HepG2 (cell line): Measurements from ENCODE around the gene MSI2. TPM values are rescaled to one million over a fixed set of nuclear protein-coding genes. Genes with fewer than 3 reads are reported as not detected.

Experiments used
- ATAC-seq: fragments of 200-7000 bp; cut with Tn5 transposase; 3 replicates; pipeline ENCODE4 v1.9.1; 2020; ENCODE audit warnings: mild to moderate bottlenecking, moderate library complexity
- BruUV-seq: library from RNA; stranded (reverse); fragments of 400-500 nt; replicated peaks from 2 replicates; lab custom pipeline; 2021; lab: Mats Ljungman, UMichigan
- CTCF ChIA-PET: fragments of 300-600 bp; formaldehyde crosslinking; extraction: SDS; loops from one replicate; lab custom pipeline; 2021; ENCODE audit warnings: low total read pairs, inconsistent platforms, low intra/inter-chr PET ratio; lab: Yijun Ruan, JAX
- POLR2A ChIA-PET: fragments of 350-600 bp; sonication (Branson Sonifier 250); formaldehyde crosslinking; loops from one replicate; lab custom pipeline; 2020; ENCODE audit warnings: antibody characterized with exemption, inconsistent platforms; lab: Yijun Ruan, JAX
- DNase-seq: peaks from one replicate; pipeline ENCODE4 v3.0.0-alpha.2; 2015; ENCODE audit warnings: low spot score
- FAIRE-seq: peaks from 3 replicates; lab custom pipeline; 2011; peaks lifted over from hg19 to GRCh38; lab: Jason Lieb, UNC
- H2AFZ ChIP-seq: one replicate; pipeline ENCODE4 v1.6.1; 2011; ENCODE audit warnings: low read length, inconsistent platforms
- H3K27ac ChIP-seq: fragments of 300-600 bp; 3 replicates; pipeline ENCODE4 v1.8.0; 2011; ENCODE audit warnings: mixed run types, mild to moderate bottlenecking, mixed read lengths, low read length, inconsistent platforms; ENCODE audit not compliant: insufficient read depth; ENCODE audit errors: extremely low read length
- H3K27me3 ChIP-seq, 2 experiments: fragments of 200-600 bp in 1 of 2; 2 replicates in 1 of 2; 3 replicates in 1 of 2; pipeline versions ENCODE4 v1.6.0 to v1.8.0; 2011; ENCODE audit warnings: low read length in 2 of 2, mild to moderate bottlenecking in 2 of 2, moderate library complexity in 2 of 2, inconsistent platforms in 1 of 2; ENCODE audit not compliant: insufficient read depth in 2 of 2, control insufficient read depth in 1 of 2
- H3K36me3 ChIP-seq, 2 experiments: fragments of 200-600 bp in 1 of 2; replicated peaks in 1 of 2; 2 replicates in 1 of 2; 3 replicates in 1 of 2; pipeline versions ENCODE4 v1.5.1 to v1.8.0; 2011; ENCODE audit warnings: low read length in 2 of 2, inconsistent platforms in 1 of 2; ENCODE audit not compliant: insufficient read depth in 2 of 2, control insufficient read depth in 1 of 2
- H3K4me1 ChIP-seq: 2 replicates; pipeline ENCODE4 v1.5.1; 2012; ENCODE audit warnings: low read length, inconsistent platforms; ENCODE audit not compliant: insufficient read depth
- H3K4me2 ChIP-seq: 2 replicates; pipeline ENCODE4 v1.6.0; 2011; ENCODE audit warnings: low read depth, low read length, inconsistent platforms
- H3K4me3 ChIP-seq, 3 experiments: fragments of 200-600 bp in 1 of 3; sonication (generic), shearing (Covaris generic) in 1 of 3; replicated peaks in 1 of 3; 2 replicates each; pipeline ENCODE4 v1.5.1; 2011 to 2016; ENCODE audit warnings: low read length in 3 of 3, inconsistent platforms in 2 of 3, low read depth in 2 of 3, mild to moderate bottlenecking in 2 of 3, control low read depth in 1 of 3, mixed read lengths in 1 of 3; ENCODE audit not compliant: insufficient read depth in 1 of 3
- H3K79me2 ChIP-seq: one replicate; pipeline ENCODE4 v1.6.1; 2011; ENCODE audit warnings: low read length, inconsistent platforms; ENCODE audit not compliant: insufficient read depth
- H3K9ac ChIP-seq: 2 replicates; pipeline ENCODE4 v1.6.0; 2011; ENCODE audit warnings: mild to moderate bottlenecking, low read depth, low read length, inconsistent platforms; ENCODE audit not compliant: insufficient read depth
- H3K9me3 ChIP-seq: 2 replicates; pipeline ENCODE4 v1.5.1; 2012; ENCODE audit warnings: mild to moderate bottlenecking, low read length
- H4K20me1 ChIP-seq: 2 replicates; pipeline ENCODE4 v1.6.0; 2011; ENCODE audit warnings: inconsistent platforms, mild to moderate bottlenecking, low read length, moderate library complexity; ENCODE audit not compliant: insufficient read depth
- CBX5 ChIP-seq: sonication (generic); formaldehyde crosslinking; IDR thresholded peaks from 2 replicates; pipeline ENCODE4 v1.4.0; 2020; ENCODE audit warnings: missing genetic modification reagents, borderline replicate concordance
- HES4 ChIP-seq: sonication (generic); formaldehyde crosslinking; IDR thresholded peaks from 2 replicates; pipeline ENCODE4 v1.9.0; 2021; ENCODE audit warnings: mild to moderate bottlenecking, missing genetic modification reagents, borderline replicate concordance
- IKZF4 ChIP-seq: sonication (generic); formaldehyde crosslinking; IDR thresholded peaks from 2 replicates; pipeline ENCODE4 v1.5.1; 2020; ENCODE audit warnings: borderline replicate concordance, mild to moderate bottlenecking, low read depth, missing genetic modification reagents; ENCODE audit errors: not compliant biosample characterization
- NR1H2 ChIP-seq: sonication (generic); formaldehyde crosslinking; IDR thresholded peaks from 2 replicates; pipeline ENCODE4 v1.8.1; 2022; ENCODE audit warnings: low read depth, missing genetic modification reagents, borderline replicate concordance
- NR3C1 ChIP-seq: sonication (generic); formaldehyde crosslinking; IDR thresholded peaks from 2 replicates; pipeline ENCODE4 v1.4.0; 2020; ENCODE audit warnings: missing genetic modification reagents
- RNF2 ChIP-seq: fragments of 450-650 bp; conservative IDR thresholded peaks from 2 replicates; pipeline ENCODE4 v1.6.1; 2016; ENCODE audit warnings: low read depth
- SCMH1 ChIP-seq: sonication (generic); formaldehyde crosslinking; IDR thresholded peaks from 2 replicates; pipeline ENCODE4 v1.9.0; 2021; ENCODE audit warnings: missing genetic modification reagents, mild to moderate bottlenecking, borderline replicate concordance
- SMARCE1 ChIP-seq: fragments of 450-650 bp; IDR thresholded peaks from 2 replicates; pipeline ENCODE4 v1.6.1; 2017; ENCODE audit warnings: borderline replicate concordance
- TOE1 ChIP-seq: sonication (generic); formaldehyde crosslinking; IDR thresholded peaks from 2 replicates; pipeline ENCODE4 v1.4.0; 2020; ENCODE audit warnings: mild to moderate bottlenecking, missing genetic modification reagents
- ZBTB7A ChIP-seq: sonication (generic); formaldehyde crosslinking; IDR thresholded peaks from 2 replicates; pipeline ENCODE4 v1.8.0; 2022; ENCODE audit warnings: mild to moderate bottlenecking, missing genetic modification reagents
- ZEB1 ChIP-seq: IDR thresholded peaks from 2 replicates; pipeline ENCODE4 v1.6.1; 2012; ENCODE audit warnings: mild to moderate bottlenecking, low read depth, inconsistent platforms; ENCODE audit not compliant: insufficient replicate concordance
- ZNF460 ChIP-seq: sonication (generic); formaldehyde crosslinking; IDR thresholded peaks from 2 replicates; pipeline ENCODE4 v1.5.1; 2020; ENCODE audit warnings: missing genetic modification reagents, mild to moderate bottlenecking, borderline replicate concordance
- ZNF546 ChIP-seq: sonication (generic); formaldehyde crosslinking; conservative IDR thresholded peaks from 2 replicates; pipeline ENCODE4 v1.8.1; 2023; ENCODE audit warnings: mild to moderate bottlenecking, missing genetic modification reagents
- ZNF552 ChIP-seq: sonication (generic); formaldehyde crosslinking; IDR thresholded peaks from 2 replicates; pipeline ENCODE4 v1.9.0; 2022; ENCODE audit warnings: missing genetic modification reagents, mild to moderate bottlenecking, borderline replicate concordance
- ZNF674 ChIP-seq: sonication (generic); formaldehyde crosslinking; IDR thresholded peaks from 2 replicates; pipeline ENCODE4 v1.5.0; 2020; ENCODE audit warnings: low read depth, mild to moderate bottlenecking, missing genetic modification reagents
- ZNF678 ChIP-seq: sonication (generic); formaldehyde crosslinking; IDR thresholded peaks from 2 replicates; pipeline ENCODE4 v1.4.0; 2020; ENCODE audit warnings: mild to moderate bottlenecking, missing genetic modification reagents
- WGBS: methylation state at CpG from one replicate; pipeline ENCODE4 v1.1.6; 2017; ENCODE audit warnings: low lambda C conversion rate; 5-methylcytosine and 5-hydroxymethylcytosine counted together
- in situ Hi-C: cut with HindIII; loops from 2 replicates; pipeline ENCODE4 v1.10.0; 2017; ENCODE audit warnings: low pct_unique_long_range_greater_than_20kb; ENCODE audit not compliant: extremely low pct_ligation_motif_present
- intact Hi-C: fragments of 100-400 bp; cut with micrococcal nuclease; formaldehyde crosslinking; loops from one replicate; pipeline ENCODE4 v1.10.0; 2022; ENCODE audit not compliant: unreplicated experiment
- polyA plus RNA-seq, 8 experiments: library from polyadenylated mRNA; depleted of rRNA in 3 of 8; stranded (reverse) in 7 of 8; unstranded in 1 of 8; fragments of >200 nt; fragmentation: Illumina TruSeq in 4 of 8; extraction: Trizol in 4 of 8; gene quantifications; 2 replicates each; pipeline versions ENCODE4 v1.2.1 to v1.2.3, GENCODE V29; 2011 to 2016; ENCODE audit warnings: low read depth in 4 of 8, missing spikeins in 1 of 8, mixed read lengths in 1 of 8; ENCODE audit not compliant: insufficient read depth in 1 of 8
- total RNA-seq, 5 experiments: library from RNA; depleted of rRNA; stranded (reverse); fragments of >200 nt; fragmentation: Illumina TruSeq; extraction: Trizol; gene quantifications; 2 replicates each; pipeline ENCODE4 v1.2.3, GENCODE V29; 2016; ENCODE audit warnings: low read depth in 1 of 5
- TF ChIP-seq, protein P1 (sequence below): fragments of 450-650 bp; IDR thresholded peaks from 2 replicates; pipeline ENCODE4 v1.6.1; 2017; ENCODE audit warnings: mild to moderate bottlenecking
- TF ChIP-seq, protein P2 (sequence below): IDR thresholded peaks from 2 replicates; pipeline ENCODE4 v1.6.1; 2012; ENCODE audit warnings: low read depth, low read length, improper control_type of control experiment
- TF ChIP-seq, protein P3 (sequence below): sonication (generic); formaldehyde crosslinking; IDR thresholded peaks from 2 replicates; pipeline ENCODE4 v1.9.0; 2021; ENCODE audit warnings: missing genetic modification reagents, mild to moderate bottlenecking, borderline replicate concordance

The MSI2 gene
- total and polyA plus RNA-seq, 2 of the 13 experiments (the other 11 are each of a cell fraction or from before 2014, with no cell fraction given), result 77.5 to 78.4 TPM

DNA sequence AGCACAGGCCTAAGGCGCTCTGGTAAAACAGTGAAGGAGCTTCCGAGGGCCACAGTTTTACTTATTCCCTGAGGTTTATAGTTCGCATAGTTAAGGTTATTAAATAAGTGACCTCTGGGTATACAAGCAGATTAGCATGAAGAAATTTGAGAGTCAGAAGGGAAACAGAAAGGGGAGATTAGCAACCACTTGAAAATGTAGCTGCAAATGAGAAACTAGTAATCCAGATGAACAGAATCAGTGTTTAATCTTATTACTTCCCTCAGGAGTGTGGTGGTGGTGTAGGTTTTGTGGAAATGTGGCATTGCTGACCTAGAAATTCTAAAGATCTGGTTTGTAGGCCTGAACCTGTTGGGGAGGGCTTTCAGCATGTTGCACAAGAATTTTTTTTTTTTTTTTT is 358.4 kb downstream of the MSI2 start:
- intact Hi-C loops, result no loop called here
- Histone ChIP-seq H3K27me3 (no peaks in the 10 kb centered on the region), H3K79me2 (no peaks in the 10 kb centered on the region), H3K9ac (no peak overlapping the region), H2AFZ (no peak overlapping the region), H3K4me2 (no peak overlapping the region), H3K4me3 (no peak overlapping the region), H3K4me1 (peaks cover 5% of the 10 kb centered on the region), H4K20me1 (no peaks in the 10 kb centered on the region; the same call in 1 of the 2 replicates), H3K9me3 (no peaks in the 10 kb centered on the region), H3K27ac (no peak overlapping the region), H3K36me3 (peaks cover 25 to 41% of the 10 kb centered on the region in 2 experiments)
- 95% methylated on average over 3 of the region's 3 CpGs for WGBS
- BruUV-seq, result no TSS peak
- ChIA-PET CTCF (no interaction called here), POLR2A (no interaction called here)
- in situ Hi-C loops, result no loop called here
- DNase-seq (no peak), FAIRE-seq (no peak), ATAC-seq (no peak)
- TF ChIP-seq NR1H2 (CRISPR knock-in tag) (no peak), CBX5 (no peak), ZNF552 (CRISPR knock-in tag) (no peak), IKZF4 (no peak), ZNF546 (CRISPR knock-in tag) (no peak), ZNF678 (no peak), ZNF460 (CRISPR knock-in tag) (no peak), NR3C1 (CRISPR knock-in tag) (no peak), ZBTB7A (CRISPR knock-in tag) (no peak), RNF2 (no peak), ZEB1 (no peak), SMARCE1 (no peak), TOE1 (CRISPR knock-in tag) (no peak), HES4 (CRISPR knock-in tag) (no peak), SCMH1 (CRISPR knock-in tag) (no peak), ZNF674 (CRISPR knock-in tag) (no peak)
- TF ChIP-seq, protein P1, sequence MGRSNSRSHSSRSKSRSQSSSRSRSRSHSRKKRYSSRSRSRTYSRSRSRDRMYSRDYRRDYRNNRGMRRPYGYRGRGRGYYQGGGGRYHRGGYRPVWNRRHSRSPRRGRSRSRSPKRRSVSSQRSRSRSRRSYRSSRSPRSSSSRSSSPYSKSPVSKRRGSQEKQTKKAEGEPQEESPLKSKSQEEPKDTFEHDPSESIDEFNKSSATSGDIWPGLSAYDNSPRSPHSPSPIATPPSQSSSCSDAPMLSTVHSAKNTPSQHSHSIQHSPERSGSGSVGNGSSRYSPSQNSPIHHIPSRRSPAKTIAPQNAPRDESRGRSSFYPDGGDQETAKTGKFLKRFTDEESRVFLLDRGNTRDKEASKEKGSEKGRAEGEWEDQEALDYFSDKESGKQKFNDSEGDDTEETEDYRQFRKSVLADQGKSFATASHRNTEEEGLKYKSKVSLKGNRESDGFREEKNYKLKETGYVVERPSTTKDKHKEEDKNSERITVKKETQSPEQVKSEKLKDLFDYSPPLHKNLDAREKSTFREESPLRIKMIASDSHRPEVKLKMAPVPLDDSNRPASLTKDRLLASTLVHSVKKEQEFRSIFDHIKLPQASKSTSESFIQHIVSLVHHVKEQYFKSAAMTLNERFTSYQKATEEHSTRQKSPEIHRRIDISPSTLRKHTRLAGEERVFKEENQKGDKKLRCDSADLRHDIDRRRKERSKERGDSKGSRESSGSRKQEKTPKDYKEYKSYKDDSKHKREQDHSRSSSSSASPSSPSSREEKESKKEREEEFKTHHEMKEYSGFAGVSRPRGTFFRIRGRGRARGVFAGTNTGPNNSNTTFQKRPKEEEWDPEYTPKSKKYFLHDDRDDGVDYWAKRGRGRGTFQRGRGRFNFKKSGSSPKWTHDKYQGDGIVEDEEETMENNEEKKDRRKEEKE, result no peak
- TF ChIP-seq, protein P2, sequence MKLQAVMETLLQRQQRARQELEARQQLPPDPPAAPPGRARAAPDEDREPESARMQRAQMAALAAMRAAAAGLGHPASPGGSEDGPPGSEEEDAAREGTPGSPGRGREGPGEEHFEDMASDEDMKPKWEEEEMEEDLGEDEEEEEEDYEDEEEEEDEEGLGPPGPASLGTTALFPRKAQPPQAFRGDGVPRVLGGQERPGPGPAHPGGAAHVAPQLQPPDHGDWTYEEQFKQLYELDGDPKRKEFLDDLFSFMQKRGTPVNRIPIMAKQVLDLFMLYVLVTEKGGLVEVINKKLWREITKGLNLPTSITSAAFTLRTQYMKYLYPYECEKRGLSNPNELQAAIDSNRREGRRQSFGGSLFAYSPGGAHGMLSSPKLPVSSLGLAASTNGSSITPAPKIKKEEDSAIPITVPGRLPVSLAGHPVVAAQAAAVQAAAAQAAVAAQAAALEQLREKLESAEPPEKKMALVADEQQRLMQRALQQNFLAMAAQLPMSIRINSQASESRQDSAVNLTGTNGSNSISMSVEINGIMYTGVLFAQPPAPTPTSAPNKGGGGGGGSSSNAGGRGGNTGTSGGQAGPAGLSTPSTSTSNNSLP, result no peak
- TF ChIP-seq, protein P3, sequence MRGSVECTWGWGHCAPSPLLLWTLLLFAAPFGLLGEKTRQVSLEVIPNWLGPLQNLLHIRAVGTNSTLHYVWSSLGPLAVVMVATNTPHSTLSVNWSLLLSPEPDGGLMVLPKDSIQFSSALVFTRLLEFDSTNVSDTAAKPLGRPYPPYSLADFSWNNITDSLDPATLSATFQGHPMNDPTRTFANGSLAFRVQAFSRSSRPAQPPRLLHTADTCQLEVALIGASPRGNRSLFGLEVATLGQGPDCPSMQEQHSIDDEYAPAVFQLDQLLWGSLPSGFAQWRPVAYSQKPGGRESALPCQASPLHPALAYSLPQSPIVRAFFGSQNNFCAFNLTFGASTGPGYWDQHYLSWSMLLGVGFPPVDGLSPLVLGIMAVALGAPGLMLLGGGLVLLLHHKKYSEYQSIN (CRISPR knock-in tag), result no peak
